HG02840 (cell line): ENCODE measurements around the gene PRSS36.
"Not testable (repeated sequence)": the region's sequence is repeated elsewhere in the genome, so short reads cannot be mapped to it uniquely, and the experiment has no call there.

Source experiments
- ATAC-seq: cut with Tn5 transposase; IDR thresholded peaks from one replicate; pipeline ENCODE4 v1.9.1; 2021; ENCODE audit warnings: mild to moderate bottlenecking, moderate library complexity, moderate number of reproducible peaks; ENCODE audit not compliant: unreplicated experiment, low FRiP score

The PRSS36 gene

DNA sequence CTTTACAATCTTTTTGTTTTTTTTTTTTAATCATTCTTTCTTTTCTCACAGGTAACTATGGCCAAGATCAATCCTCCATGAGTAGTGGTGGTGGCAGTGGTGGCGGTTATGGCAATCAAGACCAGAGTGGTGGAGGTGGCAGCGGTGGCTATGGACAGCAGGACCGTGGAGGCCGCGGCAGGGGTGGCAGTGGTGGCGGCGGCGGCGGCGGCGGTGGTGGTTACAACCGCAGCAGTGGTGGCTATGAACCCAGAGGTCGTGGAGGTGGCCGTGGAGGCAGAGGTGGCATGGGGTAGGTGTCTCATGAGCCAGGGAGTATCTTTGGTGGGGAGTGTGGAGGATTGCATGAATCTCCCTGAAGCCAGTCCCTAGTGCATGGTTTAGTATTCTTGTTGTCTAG lies 35.0 kb upstream of the PRSS36 start:
- ATAC-seq: no peak

DNA sequence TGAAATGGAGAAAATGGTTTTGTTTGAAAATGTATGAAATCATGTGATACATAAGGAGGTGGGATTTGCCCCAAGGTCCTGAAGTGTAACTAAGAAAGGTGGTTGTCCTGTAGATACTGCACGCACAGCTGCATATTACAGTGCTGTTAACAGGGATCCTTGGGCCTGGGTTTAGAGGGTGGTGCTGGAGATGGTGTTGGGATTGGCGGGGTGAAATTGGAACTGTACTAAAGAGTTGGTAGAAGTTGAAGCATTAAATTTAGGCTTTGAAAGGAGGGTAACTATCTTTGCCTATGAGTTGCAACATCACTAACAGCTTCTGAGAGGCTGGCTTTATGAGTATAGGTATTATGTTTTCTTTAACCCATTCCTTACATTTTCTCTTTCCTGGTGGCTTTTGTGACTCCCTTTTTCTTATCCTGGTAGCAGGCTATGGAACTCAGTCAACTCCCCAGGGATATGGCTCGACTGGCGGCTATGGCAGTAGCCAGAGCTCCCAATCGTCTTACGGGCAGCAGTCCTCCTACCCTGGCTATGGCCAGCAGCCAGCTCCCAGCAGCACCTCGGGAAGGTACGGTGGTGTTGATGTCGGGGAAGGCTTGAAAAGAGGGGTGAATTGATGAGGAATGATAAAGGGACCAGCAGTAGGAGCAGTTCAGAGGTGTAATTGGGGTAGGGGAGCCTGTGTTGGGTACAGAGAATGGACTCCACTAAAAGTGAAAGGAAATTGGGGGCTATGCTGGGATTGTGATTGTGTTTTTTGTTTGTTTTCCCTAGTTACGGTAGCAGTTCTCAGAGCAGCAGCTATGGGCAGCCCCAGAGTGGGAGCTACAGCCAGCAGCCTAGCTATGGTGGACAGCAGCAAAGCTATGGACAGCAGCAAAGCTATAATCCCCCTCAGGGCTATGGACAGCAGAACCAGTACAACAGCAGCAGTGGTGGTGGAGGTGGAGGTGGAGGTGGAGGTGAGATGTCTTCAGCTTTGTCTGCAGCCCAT lies 33.9 kb upstream of the PRSS36 start:
- ATAC-seq: no peak

DNA sequence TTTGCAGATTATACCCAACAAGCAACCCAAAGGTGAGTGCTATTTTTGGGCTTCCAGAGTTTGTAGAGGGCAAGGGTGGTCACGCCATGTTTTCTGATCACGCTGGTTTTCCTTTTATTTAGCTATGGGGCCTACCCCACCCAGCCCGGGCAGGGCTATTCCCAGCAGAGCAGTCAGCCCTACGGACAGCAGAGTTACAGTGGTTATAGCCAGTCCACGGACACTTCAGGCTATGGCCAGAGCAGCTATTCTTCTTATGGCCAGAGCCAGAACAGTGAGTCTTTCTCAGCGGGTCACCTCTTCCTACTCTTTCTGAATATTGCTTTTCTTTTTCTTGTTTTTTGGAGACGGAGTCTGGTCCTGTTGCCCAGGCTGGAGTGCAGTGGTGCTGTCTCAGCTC lies 32.5 kb upstream of the PRSS36 start:
- ATAC-seq: no peak

DNA sequence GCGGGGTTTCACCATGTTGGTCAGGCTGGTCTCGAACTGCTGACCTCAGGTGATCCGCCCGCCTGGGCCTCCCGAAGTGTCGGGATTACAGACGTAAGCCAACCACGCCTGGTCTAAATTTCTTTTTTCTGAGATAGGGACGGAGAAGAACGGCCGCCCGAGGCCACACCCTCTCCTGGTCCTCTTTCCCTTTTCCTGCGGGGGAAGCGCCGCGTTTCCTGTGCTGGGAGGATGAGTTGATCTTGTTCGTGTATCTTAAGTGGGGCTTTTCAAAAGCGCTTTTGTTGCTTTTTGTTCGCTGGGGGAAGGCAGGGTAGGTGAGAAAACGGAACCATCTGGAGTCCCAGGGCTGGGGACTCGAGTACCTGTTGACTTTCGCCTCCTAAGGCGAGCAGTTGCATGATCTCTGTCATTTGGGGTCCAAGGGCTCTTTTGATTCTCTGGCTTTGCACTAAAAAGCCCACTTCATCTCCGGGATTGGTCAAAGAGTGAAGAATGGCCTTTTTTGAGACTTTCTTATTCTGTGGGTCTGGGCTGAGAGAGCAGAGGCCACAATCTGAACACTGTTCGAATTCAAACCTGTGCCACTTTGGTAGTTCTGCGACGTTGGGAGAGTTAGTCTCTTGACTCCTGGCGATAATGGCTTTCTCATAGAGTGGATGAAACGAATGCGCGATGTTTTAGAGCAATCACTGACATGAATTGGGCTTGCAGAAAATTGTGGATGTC lies 31.4 kb upstream of the PRSS36 start:
- ATAC-seq: no peak

DNA sequence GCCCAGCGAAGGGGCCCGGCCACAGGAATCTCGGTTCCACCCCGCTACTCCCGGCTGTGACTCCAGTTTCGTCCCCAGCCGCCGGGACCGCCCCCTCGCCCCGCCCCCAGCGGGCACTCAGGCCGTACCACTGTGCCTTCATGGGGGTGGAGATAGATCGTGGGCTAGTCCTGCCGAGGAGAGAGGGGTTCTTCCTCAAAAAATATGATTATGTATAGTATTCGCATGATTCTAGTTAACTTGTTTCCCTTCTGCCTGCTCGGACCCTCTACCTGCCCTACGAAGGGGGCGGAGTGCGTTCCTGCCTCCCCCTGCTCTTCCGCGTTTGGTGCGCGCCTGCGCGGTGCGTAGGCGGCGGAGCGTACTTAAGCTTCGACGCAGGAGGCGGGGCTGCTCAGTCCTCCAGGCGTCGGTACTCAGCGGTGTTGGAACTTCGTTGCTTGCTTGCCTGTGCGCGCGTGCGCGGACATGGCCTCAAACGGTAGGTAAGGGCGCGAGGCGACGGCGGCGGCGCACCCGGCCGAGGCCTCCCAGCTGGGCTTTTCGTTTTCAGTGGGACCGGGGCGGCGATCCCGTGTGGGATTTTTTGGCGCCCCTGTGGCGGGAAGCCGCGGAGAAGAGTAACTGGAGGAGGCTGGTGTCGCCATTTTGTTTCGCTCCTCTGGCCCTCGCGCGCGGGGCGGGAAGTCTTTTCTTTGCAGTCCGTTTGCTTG lies 30.0 kb upstream of the PRSS36 start, which contains the start of gene FUS:
FUS (plus strand) TSS at position 393 of the 713 bp plus-strand sequence; CDS start at position 469, 76 bp downstream.
- peak; percentile 75 for ATAC-seq

DNA sequence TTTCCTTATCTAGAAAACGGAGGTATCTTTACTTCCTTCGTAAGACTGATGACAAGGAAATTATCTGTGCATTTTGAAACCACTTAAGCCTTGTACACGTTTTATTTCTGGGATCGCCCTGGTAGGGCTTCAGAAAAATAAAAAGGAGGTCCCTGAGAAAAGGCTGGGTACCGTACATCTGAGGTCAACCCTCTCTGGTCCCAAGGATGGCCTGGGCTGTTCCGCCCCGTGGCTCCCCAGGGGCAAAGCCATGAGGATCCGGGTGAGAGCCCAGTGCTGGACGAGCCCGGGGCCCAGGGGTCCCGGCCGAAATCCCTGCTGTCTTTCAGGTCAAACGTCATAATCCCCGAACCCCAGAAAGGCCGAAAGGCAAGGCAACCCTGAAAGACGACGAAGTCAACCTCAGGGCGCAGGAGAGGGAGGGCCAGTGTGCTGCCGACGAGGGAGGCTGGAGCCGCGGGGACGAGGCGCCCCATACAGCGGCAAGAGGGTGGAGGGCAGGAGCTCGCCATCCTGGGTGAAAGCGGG lies 29.4 kb upstream of the PRSS36 start:
- ATAC-seq: no peak

DNA sequence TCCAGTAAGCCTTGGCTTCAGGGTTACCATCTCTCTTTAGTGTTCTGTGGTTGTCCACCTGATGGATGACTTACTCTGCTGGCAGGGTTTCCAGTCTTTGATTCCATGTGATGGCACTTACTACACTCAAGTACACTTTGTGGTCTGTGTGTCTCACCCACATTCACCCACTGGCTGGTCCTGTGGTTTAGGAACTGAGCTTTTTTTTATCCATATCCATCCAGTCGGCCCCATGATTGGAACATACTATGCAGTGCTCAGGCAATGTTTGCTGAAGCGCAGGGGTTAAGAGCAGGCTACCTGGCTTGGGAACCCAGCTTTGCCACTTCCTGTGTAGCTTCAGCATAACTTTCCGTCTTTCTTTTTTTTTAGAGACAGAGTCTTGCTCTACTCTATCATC lies 27.3 kb upstream of the PRSS36 start:
- no peak for ATAC-seq

DNA sequence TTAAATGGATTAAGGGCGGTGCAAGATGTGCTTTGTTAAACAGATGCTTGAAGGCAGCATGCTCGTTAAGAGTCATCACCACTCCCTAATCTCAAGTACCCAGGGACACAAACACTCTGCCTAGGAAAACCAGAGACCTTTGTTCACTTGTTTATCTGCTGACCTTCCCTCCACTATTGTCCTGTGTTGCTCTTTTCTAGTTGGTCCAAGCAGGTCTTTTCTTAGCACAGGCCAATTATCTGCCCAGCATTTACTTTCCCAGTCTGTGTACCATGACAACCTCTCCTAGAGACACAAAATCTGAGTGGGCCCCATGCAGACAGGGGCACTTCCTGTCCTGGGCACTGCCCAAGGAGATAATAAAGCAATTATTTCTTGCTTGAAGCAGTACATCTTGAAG lies 20.2 kb upstream of the PRSS36 start:
- ATAC-seq: not testable (repeated sequence)

DNA sequence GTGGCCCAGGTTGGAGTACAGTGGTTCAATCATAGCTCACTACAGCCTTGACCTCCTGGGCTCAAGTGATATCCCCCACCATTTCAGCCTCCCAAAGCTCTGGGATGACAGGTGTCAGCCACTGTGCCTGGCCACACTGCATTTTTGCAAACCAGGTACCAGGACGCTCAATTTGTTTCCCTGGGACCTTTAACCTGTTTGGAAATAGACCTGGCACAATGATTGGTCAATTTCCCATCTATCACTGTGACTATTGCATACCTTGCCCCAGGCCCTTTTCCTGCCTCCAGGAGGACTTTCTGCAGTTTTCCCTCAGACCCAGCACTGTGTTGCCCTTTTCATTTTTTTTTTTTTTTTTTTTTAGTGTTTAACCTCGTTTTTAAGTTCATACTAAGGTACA lies 19.0 kb upstream of the PRSS36 start:
- no peak for ATAC-seq

DNA sequence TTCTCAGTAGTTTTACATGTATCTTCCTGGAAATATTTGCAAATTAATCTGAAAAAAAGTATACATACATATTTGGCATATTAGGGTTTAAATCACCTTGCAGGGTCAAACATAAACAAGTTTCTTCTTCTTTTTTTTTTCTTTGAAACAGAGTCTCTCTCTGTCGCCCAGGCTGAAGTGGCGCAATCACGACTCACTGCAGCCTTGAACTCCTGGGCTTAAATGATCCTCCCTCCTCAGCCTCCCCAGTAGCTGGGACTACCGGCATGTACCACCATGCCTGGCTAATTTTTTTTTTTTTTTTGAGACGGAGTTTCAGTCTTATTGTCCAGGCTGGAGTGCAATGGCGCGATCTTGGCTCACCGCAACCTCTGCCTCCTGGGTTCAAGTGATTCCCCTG lies 17.4 kb upstream of the PRSS36 start:
- no peak for ATAC-seq

DNA sequence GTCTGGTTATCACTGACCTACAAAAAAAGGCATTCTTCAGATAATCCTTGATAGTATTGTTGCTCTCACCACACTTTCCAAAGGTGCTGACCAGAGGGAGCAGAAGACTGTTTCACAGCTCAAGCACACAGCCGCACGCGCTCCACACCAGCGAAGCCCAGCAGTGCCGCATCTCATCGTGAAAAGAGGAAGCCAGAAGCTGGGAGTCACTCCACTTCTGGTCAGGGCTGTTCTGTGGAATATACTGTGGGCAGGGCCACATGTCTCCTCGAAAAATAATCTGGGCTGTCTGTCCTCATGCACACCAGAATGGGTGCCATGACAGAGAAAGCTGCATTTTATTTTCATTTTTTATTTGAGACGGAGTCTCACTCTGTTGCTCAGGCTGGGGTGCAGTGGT lies 7.3 kb upstream of the PRSS36 start:
- no peak for ATAC-seq

DNA sequence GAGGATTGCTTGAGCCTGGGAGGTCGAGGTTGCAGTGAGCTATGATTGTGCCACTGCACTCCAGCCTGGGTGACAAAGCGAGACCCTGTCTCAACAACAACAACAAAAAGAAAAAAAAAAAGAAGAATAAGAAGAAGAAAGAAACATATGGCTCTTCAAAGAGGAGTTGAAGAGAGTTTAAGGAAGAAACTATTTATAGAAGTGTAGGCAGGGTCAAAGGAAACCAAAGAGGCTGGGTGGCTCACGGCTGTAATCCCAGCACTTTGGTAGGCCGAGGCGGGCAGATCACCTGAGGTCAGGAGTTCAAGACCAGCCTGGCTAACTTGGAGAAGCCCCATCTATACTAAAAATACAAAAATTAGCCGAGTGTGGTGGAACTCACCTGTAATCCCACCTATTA lies 1.1 kb upstream of the PRSS36 start:
- ATAC-seq: not testable (repeated sequence)

DNA sequence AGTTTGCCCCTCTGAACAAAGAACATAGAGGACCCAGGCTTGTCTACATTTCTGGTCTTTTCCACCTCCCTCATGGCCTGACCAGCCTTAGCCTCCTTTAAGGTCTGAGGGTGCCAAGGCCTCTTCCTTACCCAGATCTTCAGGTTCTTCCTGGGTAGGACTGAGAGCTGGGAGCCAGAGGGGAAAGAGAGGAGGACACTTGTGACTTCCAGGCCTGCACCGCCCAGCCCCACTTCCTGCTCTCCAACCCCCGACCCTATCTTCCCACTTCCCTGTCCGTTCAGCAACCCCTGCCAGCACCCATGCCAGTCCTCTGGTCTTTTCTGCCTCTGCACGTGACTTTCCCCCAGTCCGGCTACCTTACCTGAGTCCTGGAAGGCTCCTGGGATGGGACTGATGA lies 534 bp downstream of the PRSS36 start:
- ATAC-seq: no peak

DNA sequence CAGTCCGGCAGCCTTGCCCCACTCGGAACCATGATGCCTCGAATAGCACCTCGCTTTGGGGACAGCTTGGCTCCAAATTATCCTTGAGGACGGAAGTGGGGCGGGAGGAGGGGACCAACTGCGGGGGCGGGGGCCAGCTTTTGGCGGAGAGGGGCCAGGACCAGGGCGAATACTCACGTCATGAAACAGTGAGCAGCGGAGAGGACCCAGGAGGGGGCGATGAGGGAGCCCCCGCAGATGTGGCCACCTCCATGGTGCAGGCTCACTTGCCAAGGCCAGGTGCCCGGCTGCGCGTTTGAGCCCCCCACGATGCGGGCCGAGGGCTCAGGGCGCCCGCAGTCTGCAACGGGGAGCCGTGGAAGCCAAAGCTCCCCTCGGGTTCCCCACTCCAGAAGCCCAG lies 970 bp downstream of the PRSS36 start:
- no peak for ATAC-seq

DNA sequence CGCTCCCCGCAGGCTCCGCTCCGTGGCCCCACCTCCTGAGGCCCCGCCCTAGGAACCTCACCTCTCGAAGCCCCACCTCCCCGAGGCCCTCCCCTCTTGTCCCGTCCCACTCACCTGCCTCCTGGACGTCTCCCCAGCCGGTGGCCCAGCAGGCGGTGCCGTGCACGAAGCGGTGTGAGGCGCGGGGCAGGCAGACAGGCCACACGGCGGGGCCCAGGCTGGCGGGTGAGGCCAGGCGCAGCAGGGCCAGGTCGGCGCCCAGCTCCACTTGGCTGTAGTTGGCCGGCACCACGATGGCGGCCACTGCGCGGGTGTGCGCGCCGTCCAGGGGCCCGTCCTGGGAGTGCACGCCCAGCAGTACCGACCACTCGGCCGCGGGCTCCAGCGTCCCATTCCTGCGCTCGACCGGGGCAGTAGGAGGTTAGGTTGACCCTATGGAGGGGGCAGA lies 1.6 kb downstream of the PRSS36 start:
- no peak for ATAC-seq

DNA sequence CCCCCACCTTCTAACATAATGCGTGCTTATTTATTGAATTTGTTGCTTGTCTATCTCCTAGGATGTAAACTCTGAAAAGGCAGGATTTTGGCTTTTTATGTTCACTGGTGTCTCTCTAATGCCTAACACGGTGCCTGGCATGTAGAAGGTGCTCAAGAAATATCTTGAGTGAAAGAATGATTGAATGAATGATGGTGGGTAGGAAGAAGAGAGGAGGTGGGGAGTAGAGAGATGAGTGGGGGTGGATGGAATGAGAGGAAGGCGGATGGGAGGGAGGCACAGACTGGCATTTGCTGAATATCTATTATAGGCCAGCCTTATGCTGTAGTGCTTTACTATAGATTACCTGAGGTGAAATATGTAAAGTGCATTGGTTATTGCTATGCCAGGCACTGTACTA lies 2.3 kb downstream of the PRSS36 start:
- ATAC-seq: no peak

DNA sequence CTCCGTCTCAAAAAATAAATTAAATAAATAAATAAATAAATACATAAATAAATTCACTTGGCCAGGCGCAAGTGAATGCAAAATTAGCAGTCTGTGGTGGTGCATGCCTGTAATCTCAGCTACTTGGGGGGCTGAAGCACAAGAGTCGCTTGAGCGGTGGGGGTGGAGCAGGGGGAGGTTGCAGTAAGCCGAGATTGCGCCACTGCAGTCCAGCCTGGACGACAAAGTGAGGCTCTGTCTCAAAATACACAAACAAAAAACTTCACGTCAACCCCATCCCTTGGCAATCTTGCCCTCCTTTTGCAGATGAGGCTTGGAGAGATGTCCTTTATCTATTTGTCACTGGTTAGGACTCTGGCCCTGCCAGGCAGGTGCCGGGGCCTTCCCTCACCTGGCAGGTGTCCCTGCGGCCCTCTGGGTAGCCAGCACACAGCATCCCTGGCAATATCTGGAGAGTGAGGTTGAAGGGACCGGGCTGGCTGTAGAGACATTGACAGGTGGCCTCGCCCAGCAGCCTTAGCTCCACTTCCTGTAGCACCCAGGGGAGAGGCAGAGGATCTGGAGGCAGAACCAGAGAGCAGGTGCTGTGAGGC lies 4.4 kb downstream of the PRSS36 start:
- ATAC-seq: no peak

DNA sequence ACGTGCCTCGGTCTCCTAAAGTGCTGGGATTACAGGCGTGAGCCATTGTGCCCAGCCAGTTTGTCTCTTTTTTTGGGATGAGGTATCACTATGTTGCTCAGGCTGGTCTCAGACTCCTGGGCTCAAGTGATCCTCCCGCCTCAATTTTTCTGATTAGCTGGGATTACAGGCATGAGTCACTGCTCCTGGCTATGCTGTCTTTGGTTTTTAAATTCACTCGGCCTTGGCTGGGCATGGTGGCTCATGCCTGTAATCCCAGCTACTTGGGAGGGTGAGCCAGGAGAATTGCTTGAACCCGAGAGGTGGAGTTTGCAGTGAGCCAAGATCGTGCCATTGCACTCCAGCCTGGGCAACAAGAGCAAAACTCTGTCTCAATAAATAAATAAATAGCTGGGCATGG lies 5.4 kb downstream of the PRSS36 start:
- ATAC-seq: not testable (repeated sequence)

DNA sequence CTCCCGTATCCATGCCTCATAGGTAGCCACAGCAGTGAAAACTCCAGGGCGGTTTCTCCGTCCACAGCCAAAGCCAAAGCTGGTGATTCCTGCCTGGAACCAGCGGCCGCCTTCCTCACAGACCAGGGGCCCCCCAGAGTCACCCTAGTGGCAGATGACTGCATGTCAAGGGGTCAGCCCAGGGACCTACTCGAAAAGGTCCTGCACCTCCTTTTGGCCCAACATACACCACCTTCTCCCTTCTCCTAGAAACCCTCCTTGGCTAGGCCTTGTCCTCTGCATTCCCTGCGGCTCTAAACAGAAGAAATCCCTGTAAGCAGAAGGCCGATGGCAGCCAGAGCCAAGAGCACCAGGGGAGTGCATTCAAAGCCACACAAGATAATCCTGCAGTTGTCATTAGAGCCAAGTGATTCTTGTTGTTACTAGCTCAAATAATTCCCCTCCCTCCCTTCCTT lies 6.1 kb downstream of the PRSS36 start:
- no peak for ATAC-seq
